Measurements from ENCODE around the gene SUCO.

DNA sequence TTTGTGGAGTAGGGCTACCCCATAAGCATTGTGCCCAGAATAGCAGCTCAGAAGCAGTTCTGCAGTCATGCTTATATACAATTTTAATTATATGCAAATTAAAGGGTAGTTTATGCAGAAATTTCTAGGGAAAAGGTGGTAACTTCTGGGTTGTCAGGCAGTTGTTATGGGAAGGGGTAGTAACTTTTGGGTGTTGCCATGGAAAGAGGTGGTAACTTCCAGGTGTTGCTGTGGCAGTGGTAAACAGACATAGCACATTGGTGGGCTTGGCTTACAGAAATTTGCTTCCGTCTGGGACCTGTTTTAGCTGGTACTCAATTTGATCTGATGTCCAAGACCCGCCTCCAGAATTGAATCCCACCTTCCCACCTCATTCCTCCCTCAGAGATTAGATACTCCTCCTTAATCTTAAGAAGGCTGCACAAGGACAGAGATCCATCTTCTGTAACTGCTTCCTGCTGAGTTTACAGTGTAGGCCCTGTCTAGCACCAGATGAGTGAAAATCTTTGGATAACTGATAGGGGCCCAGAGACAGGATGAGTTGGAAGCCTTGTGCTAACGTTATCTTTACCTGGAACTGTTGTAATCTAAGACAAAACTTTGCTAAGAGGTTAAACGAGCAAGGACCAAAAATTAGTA is 26.7 kb downstream of the SUCO start:
- TF ChIP-seq, protein P1, sequence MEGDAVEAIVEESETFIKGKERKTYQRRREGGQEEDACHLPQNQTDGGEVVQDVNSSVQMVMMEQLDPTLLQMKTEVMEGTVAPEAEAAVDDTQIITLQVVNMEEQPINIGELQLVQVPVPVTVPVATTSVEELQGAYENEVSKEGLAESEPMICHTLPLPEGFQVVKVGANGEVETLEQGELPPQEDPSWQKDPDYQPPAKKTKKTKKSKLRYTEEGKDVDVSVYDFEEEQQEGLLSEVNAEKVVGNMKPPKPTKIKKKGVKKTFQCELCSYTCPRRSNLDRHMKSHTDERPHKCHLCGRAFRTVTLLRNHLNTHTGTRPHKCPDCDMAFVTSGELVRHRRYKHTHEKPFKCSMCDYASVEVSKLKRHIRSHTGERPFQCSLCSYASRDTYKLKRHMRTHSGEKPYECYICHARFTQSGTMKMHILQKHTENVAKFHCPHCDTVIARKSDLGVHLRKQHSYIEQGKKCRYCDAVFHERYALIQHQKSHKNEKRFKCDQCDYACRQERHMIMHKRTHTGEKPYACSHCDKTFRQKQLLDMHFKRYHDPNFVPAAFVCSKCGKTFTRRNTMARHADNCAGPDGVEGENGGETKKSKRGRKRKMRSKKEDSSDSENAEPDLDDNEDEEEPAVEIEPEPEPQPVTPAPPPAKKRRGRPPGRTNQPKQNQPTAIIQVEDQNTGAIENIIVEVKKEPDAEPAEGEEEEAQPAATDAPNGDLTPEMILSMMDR (IDR thresholded peaks at IDR 0.05), result no peak
- TF ChIP-seq EZH2 (IDR thresholded peaks at IDR 0.05; ENCODE audit: borderline replicate concordance, insufficient read depth, low read depth, low read length, poor library complexity, severe bottlenecking), result no peak
